ENCODE measurements around the gene ZNF518A.

The ZNF518A gene

DNA sequence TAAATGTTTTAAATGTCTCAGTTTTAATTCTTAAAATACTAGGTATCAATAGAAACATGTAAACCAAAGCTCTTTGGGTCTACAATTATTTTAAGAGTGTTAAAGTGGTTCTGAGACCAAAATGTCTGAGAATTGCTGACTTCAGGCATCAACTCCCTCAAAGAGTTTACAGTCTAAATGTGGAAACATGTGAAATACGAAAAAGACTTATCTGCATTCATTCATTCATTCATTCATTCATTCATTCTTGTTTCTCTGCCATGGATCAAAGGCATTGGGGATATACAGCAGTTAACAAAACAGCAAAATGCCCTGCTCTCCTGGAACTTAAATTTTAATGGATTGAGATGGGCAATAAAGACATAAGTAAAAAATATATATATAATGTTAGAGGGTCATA is 71.4 kb downstream of the ZNF518A start:
- no peak overlapping the region for H3K4me3 ChIP-seq (ENCODE audit: low read depth, low read length)
- in situ Hi-C loops (cut with HindIII; ENCODE audit: low sequenced_read_pairs), result no loop called here
- no peak for DNase-seq (ENCODE audit: low read depth, low spot score)
- TF ChIP-seq, protein P1, sequence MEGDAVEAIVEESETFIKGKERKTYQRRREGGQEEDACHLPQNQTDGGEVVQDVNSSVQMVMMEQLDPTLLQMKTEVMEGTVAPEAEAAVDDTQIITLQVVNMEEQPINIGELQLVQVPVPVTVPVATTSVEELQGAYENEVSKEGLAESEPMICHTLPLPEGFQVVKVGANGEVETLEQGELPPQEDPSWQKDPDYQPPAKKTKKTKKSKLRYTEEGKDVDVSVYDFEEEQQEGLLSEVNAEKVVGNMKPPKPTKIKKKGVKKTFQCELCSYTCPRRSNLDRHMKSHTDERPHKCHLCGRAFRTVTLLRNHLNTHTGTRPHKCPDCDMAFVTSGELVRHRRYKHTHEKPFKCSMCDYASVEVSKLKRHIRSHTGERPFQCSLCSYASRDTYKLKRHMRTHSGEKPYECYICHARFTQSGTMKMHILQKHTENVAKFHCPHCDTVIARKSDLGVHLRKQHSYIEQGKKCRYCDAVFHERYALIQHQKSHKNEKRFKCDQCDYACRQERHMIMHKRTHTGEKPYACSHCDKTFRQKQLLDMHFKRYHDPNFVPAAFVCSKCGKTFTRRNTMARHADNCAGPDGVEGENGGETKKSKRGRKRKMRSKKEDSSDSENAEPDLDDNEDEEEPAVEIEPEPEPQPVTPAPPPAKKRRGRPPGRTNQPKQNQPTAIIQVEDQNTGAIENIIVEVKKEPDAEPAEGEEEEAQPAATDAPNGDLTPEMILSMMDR (IDR thresholded peaks at IDR 0.05; ENCODE audit: low read depth, low read length), result no peak

DNA sequence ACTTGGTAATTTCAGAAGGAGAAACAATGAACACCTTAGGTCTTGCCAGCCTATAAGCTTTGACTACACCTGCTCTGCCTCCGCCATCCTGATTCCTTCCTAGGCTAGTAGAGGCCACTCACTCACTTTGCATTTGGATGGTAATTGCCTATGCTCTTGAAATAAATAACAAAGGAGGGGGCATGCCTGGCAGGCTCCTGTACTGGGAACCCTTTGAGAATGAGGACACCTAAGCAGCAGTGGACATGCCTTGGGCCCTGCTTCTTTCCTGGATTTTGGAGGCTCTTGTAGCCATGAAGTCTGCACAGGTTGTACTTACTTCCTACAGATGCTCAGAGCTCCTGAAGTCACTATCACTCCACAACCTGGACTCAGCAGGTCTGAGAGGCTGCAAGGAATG is 75.5 kb downstream of the ZNF518A start:
- no peak for DNase-seq (ENCODE audit: low read depth, low spot score)
- no peak overlapping the region for H3K4me3 ChIP-seq (ENCODE audit: low read depth, low read length)
- in situ Hi-C loops (cut with HindIII; ENCODE audit: low sequenced_read_pairs), result no loop called here
- TF ChIP-seq, protein P1 (IDR thresholded peaks at IDR 0.05; ENCODE audit: low read depth, low read length), result no peak

DNA sequence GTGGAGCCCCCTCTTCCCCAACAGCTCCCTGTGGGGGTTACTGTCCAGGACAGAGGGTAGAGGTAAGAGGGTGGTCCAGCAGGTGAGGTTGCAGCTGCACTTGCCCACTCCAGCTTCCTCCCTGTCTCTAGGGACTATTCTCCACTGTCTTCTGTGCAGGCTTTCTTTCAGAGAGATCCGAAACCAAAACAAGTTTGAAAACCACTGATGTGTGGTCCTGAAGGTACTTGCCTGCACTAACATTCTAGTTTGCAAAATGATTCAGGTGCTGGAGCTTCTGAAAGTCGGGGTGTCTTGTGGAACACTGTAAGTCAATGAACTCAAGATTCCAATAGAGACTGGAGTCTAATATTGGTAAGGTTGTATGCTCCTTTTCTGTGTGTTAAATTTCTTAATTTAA is 78.2 kb downstream of the ZNF518A start:
- no peak overlapping the region for H3K4me3 ChIP-seq (ENCODE audit: low read depth, low read length)
- in situ Hi-C loops (cut with HindIII; ENCODE audit: low sequenced_read_pairs), result no loop called here
- no peak for DNase-seq (ENCODE audit: low read depth, low spot score)
- TF ChIP-seq, protein P1 (IDR thresholded peaks at IDR 0.05; ENCODE audit: low read depth, low read length), result no peak

DNA sequence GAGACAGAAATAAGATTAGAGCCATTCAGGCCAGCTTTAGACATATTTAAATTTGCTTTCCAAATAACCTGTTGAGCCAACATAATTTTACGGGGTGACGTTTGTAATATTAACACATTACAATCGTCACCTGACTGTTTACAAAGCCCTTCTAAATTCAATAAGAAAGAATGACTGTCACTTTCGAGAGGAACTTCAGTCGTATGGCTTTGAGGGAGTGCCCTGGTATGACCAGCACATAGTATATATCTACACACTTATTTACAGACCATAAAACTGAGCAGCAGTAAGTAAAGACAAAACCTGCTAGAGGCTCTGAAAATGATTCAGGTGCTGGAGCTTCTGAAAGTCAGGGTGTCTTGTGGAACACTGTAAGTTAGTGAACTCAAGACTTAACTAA is 78.8 kb downstream of the ZNF518A start:
- H3K4me3 ChIP-seq (ENCODE audit: low read depth, low read length), result no peak overlapping the region
- DNase-seq (ENCODE audit: low read depth, low spot score), result no peak
- in situ Hi-C loops (cut with HindIII; ENCODE audit: low sequenced_read_pairs), result no loop called here
- TF ChIP-seq, protein P1 (IDR thresholded peaks at IDR 0.05; ENCODE audit: low read depth, low read length), result no peak

DNA sequence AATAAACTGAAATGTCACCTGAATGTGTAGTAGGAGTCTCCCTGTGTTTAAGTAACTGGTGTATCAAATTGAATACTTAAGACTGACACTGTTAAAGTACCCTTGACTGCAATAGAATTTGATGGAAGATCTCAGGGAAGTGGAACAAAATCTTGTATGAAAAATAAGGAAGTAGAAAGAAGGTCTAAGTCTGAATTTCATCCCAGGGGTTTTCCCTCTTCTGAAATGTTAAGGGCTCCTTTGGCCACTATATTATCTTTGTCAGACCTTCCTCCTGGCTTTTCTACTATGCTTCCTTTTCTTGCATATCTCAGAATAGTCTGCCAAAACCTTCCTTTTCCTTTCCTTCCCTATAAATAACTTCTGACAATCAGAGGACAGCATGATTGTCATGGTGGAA is 81.7 kb downstream of the ZNF518A start:
- in situ Hi-C loops (cut with HindIII; ENCODE audit: low sequenced_read_pairs), result no loop called here
- no peak for DNase-seq (ENCODE audit: low read depth, low spot score)
- TF ChIP-seq, protein P1 (IDR thresholded peaks at IDR 0.05; ENCODE audit: low read depth, low read length), result no peak
- no peak overlapping the region for H3K4me3 ChIP-seq (ENCODE audit: low read depth, low read length)

DNA sequence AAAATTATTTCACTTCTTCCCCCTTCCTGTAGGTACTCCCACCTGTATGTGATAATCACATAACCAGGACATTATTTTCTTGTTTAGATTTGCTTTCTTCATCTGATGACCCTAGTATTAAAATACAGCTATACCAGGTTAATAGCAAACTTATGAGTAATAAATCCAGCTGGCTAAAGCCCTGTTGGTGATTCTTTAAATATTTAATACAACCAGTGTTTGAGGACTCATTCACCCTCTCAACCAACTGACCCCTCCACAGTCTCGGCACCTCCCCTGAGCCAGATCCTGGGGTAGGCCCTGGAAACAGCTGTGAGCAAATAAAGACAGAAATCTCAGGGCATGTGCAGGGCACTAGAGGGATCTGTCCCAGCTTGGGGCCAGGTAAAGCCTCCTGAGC is 82.8 kb downstream of the ZNF518A start:
- DNase-seq (ENCODE audit: low read depth, low spot score), result no peak
- in situ Hi-C loops (cut with HindIII; ENCODE audit: low sequenced_read_pairs), result no loop called here
- no peak overlapping the region for H3K4me3 ChIP-seq (ENCODE audit: low read depth, low read length)
- TF ChIP-seq, protein P1 (IDR thresholded peaks at IDR 0.05; ENCODE audit: low read depth, low read length), result no peak

Measured in astrocyte of the spinal cord (primary cell).